ENCODE data around the gene MCF2. TPM values are rescaled to one million over a fixed set of nuclear protein-coding genes. Genes with fewer than 3 reads are reported as not detected.

Gene MCF2
- total and polyA plus RNA-seq, 2 of the 4 experiments (the other 2 are of a cell fraction), result 0.07 TPM; not detected in 1

- intact Hi-C loops (cut with micrococcal nuclease) (no loop called here), dilution Hi-C loops (cut with HindIII; ENCODE audit: low sequenced_read_pairs, unreplicated experiment) (no loop called here), in situ Hi-C loops (cut with MboI; ENCODE audit: low sequenced_read_pairs) (no loop called here)
- H3K79me1 ChIP-seq (ENCODE audit: low read depth in 1 of 2, low read length in 2 of 2), result no peaks in the 10 kb centered on the region
- ATAC-seq (ENCODE audit: low read depth) (no peak), DNase-seq (no peak)
- ChIA-PET CTCF (interaction anchor here (0.9 kb wide), 1 partner anchor 27 kb away, joined by 4 read pairs; no protein-coding TSS in a partner anchor), POLR2A (ENCODE audit: unreplicated experiment) (no interaction called here)
- H3K4me1 ChIP-seq (ENCODE audit: control insufficient read depth, insufficient read depth, low read length), result no peaks in the 10 kb centered on the region
- H2BK15ac ChIP-seq (ENCODE audit: low read depth, low read length), result no peak overlapping the region
- no peak overlapping the region for H3K27ac ChIP-seq (ENCODE audit: insufficient read depth, low read length)
- no peak overlapping the region for H3K23ac ChIP-seq (ENCODE audit: low read depth, low read length)
- no peaks in the 10 kb centered on the region for H3K36me3 ChIP-seq (ENCODE audit: control insufficient read depth, insufficient read depth, low read length)
- TF ChIP-seq MXI1 (IDR thresholded peaks at IDR 0.05; ENCODE audit: borderline replicate concordance, low read depth, low read length) (no peak), USF2 (IDR thresholded peaks at IDR 0.05; ENCODE audit: low read depth, low read length) (no peak), RCOR1 (IDR thresholded peaks at IDR 0.05; ENCODE audit: insufficient replicate concordance, low read length) (no peak), RAD21 (IDR thresholded peaks at IDR 0.05; ENCODE audit: low read length) (no peak), SMC3 (IDR thresholded peaks at IDR 0.05; ENCODE audit: low read depth, low read length) (no peak)
- no peak overlapping the region for H4K91ac ChIP-seq (ENCODE audit: insufficient read depth, low read depth, low read length)
- H4K5ac ChIP-seq (ENCODE audit: low read depth, low read length), result no peak overlapping the region
- no peak overlapping the region for H2AFZ ChIP-seq (replicated peaks; ENCODE audit: low read length, poor library complexity)
- H2BK5ac ChIP-seq (ENCODE audit: low read depth, low read length, poor library complexity, severe bottlenecking), result no peak overlapping the region
- no CpG with 5 or more reads among the region's 4 CpGs for WGBS, 2 experiments (ENCODE audit: extremely low coverage in 2 of 2, insufficient read length in 1 of 2)
- H3K27me3 ChIP-seq (ENCODE audit: control insufficient read depth, insufficient read depth, low read length), result no peaks in the 10 kb centered on the region
- H3K14ac ChIP-seq (replicated peaks; ENCODE audit: low read depth, low read length), result no peak overlapping the region
- no peaks in the 10 kb centered on the region for H3K9me3 ChIP-seq (ENCODE audit: control insufficient read depth, insufficient read depth, low read length)
- no peak overlapping the region for H3K4me3 ChIP-seq (ENCODE audit: insufficient read depth, low read depth, low read length)
- no TSS peak for BruUV-seq (replicated peaks)
- no peak overlapping the region for H3K4ac ChIP-seq (ENCODE audit: low read depth, low read length)
- no peak overlapping the region for H3K56ac ChIP-seq (ENCODE audit: extremely low read depth, insufficient read depth, low read length)
- H4K8ac ChIP-seq (ENCODE audit: low read depth in 2 of 2, low read length in 2 of 2), result no peak overlapping the region
- no peak overlapping the region for H2AK9ac ChIP-seq (replicated peaks; ENCODE audit: low read depth, low read length, poor library complexity)
- H2BK120ac ChIP-seq (ENCODE audit: low read depth, low read length), result no peak overlapping the region
- H3K4me2 ChIP-seq (ENCODE audit: low read depth, low read length), result no peak overlapping the region
- no peaks in the 10 kb centered on the region for H4K20me1 ChIP-seq (ENCODE audit: insufficient read depth, low read length)
- H2BK20ac ChIP-seq (ENCODE audit: low read depth, low read length), result no peak overlapping the region
- H3K9me1 ChIP-seq (ENCODE audit: insufficient read depth, low read length), result no peaks in the 10 kb centered on the region
- H3K18ac ChIP-seq (ENCODE audit: low read depth, low read length), result no peak overlapping the region
- no peak overlapping the region for H2AK5ac ChIP-seq (ENCODE audit: low read depth, low read length)
- H3K9ac ChIP-seq (ENCODE audit: low read depth, low read length), result no peak overlapping the region
These were observed 164.0 kb downstream of the MCF2 start for GRCh38 chrX:139543920-139544319.
